ENCODE results near the gene DMAC2.
"Not testable (repeated sequence)": the region's sequence is repeated elsewhere in the genome, so short reads cannot be mapped to it uniquely, and the experiment has no call there.

Gene DMAC2

DNA sequence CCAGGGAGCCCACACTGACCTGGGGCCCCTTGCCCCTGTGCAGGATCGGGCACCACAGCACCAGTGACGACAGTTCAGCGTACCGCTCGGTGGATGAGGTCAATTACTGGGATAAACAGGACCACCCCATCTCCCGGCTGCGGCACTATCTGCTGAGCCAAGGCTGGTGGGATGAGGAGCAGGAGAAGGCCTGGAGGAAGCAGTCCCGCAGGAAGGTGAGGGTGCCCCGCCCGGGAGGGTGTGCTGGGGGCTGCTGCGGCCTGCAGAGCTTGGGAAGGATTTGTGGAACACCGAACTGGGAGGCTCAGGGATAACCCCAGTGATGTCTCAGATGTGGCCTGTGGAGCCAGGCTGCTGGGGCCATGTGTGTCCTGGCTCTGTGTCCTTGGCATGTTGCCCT is 16.8 kb downstream of the DMAC2 start:
- no peak for DNase-seq (ENCODE audit: low spot score)

DNA sequence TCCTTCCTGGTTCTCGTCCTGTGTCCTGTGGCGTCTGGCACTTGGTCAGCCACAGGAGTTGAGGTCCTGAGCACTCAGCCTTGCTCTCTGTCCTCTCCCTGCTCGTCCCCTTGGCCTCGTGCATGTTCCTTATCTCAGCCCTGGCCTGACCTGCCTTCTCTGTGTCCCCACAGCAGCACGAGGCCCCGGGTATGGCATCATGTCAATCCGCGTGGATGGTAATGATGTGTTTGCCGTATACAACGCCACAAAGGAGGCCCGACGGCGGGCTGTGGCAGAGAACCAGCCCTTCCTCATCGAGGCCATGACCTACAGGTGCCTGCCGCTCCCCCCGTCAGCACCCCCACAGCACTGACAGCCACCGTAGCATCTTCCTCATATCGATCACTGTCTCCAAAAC is 17.3 kb downstream of the DMAC2 start:
- no peak for DNase-seq (ENCODE audit: low spot score)

DNA sequence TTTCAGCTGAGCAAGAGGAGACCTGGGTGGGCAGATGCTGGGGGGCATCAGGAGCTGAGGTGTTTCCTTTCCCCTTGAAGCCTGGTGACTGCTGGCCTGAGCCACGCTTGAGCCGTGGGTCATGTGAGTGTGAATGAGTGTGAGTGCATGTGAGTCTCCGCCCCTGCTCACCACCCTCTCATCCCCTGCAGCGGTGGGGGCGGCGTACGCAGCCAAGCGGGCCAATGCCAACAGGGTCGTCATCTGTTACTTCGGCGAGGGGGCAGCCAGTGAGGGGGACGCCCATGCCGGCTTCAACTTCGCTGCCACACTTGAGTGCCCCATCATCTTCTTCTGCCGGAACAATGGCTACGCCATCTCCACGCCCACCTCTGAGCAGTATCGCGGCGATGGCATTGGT is 17.7 kb downstream of the DMAC2 start:
- DNase-seq (ENCODE audit: low spot score), result no peak

DNA sequence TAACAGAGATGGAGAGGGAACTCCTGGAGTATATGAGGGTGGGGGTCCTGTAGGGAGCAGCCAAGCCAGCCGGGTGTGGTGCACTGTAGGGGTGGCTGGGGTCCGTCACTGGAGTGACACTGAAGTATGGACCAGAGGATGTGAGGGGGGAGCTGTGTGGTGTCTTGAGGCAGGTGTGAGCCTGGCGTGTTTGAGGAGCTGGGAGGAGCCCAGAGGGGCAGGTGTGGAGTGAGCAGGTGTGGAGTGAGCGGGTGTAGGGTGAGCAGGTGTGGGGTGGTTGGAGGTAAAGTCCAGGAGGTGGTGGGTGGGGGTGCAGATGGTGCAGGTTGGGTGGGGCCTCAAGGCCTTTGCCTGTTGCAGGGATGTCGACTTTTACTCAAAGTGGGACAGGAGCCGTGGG is 18.4 kb downstream of the DMAC2 start:
- DNase-seq (ENCODE audit: low spot score), result no peak

DNA sequence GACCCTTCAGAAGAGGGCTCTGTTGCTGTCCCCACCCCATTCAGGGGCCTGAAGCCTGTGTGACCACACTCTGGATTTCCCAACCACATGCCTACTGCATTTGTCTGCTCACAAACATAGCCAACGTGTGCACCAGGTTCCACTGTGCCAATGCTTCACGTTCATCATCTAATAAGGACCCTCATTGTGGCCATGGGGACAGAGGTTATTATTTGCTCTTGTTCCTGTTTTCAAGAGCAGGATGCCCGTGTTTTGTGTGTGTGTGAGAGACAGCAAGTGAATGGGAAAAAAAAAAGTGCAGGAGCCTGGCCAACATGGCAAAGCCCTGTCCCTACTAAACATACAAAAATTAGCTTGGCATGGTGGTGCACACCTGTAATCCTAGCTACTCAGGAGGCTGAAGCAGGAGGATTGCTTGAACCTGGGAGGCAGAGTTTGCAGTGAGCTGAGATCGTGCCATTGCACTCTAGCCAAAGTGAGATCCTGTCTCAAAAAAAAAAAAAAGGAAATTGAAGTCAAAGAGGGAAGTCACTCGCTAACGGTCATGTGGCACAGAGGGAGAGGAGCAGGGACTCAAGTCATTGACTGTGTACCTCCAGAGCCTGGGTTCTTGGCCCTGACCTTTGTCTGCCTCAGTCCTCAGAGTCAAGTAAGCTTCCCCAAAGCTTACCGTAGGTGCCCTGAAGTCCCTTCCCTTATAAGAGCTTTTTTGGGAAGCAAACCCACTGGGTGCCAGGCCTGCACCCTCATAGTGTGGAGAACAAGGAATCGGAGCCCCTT is 19.4 kb downstream of the DMAC2 start:
- DNase-seq (ENCODE audit: low spot score), result no peak

DNA sequence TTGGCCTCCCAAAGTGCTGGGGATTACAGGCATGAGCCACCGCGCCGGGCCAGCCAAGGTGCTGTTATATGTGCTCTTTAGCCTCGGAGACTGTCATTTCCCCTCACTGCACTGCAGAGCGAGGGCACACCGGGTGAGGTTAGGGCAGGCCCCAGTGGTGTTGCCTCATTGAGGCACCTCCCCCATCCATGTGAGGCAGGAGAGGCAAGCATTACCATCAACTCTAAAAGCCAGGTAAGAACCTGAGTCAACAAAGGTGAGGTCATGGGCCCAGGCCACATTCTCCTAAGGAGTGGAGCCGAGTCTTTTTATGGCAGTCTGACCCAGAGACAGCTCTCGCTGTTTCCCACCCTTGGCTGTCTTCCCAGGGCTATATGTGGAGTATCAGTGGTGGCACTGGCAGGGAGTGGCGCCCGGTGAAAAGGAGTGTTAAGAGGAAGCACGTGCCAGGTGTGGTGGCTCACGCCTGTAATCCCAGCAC is 23.5 kb downstream of the DMAC2 start:
- DNase-seq (ENCODE audit: low spot score), result no peak

DNA sequence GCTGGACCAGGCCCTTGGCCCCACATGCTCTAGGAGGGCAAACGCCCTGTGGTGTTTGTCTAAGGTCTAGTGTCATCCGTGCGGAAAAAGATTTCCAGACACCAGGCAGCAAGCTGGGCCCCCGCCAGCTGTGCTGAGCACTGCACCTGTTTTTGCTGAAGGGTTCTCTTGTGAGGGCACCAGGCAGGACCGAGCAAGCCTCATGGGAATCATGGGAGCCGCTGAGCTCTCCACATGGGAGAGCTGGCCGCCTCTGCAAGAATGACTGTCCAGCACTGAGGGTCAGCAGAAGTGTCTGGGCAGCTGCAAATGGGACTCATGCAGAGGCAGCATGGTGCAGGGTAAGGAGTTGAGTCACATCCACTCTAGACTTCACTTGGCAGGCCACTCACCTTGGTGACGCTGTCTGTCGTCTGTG is 24.5 kb downstream of the DMAC2 start:
- no peak for DNase-seq (ENCODE audit: low spot score)

DNA sequence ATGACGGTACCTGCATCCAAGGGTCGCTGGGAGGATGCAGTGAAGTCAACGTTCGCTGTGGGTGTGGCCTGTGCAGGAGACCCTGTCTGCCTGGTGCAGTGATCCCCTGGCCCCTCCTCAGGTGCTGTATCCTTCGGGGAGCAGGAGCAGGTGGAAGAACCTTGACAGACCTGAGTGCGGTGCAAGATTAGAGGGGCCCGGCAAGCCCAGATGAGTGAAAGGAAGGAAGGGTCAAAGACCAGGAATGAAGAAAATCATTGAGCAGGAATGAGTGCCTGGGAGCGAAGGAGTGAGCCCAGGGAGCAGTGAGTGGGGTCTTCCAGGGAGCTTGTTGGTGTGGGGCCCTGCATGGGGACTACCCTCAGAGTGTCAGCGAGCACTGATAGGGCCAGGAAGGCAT is 25.3 kb downstream of the DMAC2 start:
- no peak for DNase-seq (ENCODE audit: low spot score)

DNA sequence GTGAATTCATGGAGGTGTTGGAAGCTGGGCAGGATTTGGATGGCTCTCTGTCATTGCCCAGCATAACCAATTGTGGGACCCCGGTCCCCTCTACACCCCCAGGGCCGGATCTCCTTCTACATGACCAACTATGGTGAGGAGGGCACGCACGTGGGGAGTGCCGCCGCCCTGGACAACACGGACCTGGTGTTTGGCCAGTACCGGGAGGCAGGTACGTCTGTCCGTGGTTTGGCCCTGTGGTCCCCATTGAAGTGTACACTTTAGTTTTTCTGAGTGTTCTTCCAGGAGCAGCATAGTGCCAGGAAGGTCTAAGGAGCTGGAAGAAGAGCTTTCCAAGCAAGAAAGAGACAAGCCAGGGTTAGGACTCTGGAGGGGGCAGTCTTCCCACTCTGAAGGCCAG is 25.8 kb downstream of the DMAC2 start:
- DNase-seq (ENCODE audit: low spot score), result no peak

DNA sequence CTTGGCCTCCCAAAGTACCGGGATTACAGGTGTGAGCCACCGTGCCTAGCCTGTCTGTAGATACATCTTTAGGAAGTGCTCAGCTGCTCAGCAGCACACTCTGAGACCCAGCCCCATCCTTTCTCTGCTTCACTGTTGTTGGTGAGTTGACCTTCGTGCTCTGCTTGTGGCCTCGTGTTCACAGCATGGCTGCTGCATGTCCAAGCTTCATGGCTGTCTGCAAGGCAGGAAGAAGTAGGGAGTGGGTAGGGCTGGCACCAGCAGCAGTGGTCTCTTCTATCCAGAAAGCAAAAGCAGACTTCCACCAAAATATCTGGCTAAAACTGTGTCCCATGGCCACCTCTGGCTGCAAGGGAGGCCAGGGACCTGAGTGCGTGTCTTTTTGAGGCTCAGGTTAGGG is 26.8 kb downstream of the DMAC2 start:
- DNase-seq (ENCODE audit: low spot score), result no peak

DNA sequence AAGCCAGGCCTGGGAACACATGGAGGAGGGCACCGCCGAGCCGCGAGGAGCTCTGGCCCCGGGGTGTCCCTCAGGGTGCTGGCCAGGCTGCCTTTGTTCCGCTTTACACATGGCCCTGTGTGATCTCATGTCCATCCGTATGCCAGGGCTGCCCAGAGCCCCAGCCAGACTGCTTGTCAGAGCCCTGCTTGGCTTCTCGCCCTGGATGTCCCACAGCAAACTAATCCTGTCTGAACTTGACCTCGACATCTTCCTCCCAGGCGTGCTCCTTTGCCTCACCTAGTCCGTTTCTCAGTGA is 27.8 kb downstream of the DMAC2 start:
- DNase-seq (ENCODE audit: low spot score), result no peak

DNA sequence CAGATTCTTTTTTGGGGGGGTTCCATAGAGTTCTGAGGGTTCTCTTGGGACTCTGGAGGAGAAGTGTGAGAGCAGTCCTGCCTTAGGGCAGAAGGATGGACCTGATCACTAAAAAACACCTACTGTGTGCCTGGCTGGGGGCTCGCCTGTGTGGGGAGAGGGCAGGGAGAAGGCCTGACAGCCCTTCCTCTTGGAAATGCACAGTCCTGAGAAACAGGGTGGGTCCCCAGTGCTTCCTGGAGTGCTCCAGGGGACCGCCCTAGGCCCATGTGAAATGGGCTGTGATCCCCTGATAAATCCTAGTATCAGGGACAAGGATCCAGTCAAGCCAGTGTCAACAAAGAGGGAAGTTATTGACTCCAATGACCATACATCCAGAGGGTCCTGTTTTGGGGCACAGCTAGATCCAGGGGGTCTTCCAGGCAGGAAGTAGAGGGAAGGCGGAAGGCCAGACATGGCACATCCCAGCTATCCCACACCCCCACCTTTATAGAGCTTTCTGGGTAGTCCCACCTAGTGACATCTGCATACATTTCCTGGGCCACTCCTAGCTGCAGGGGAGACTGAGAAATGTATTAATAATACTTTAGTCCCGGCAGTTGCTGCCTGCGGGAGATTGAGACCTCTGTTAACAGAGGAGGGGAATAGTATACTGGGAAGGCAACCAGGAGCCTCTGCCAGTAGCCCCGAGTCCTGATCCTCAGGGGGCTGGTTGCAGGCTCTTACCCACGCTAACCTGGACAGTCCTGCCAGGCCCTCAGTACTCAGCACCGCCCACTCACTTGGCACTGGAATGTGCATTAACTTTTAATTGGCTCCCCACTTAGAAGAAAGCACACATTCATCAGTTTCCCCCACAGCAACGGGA is 28.4 kb downstream of the DMAC2 start:
- DNase-seq (ENCODE audit: low spot score), result no peak

DNA sequence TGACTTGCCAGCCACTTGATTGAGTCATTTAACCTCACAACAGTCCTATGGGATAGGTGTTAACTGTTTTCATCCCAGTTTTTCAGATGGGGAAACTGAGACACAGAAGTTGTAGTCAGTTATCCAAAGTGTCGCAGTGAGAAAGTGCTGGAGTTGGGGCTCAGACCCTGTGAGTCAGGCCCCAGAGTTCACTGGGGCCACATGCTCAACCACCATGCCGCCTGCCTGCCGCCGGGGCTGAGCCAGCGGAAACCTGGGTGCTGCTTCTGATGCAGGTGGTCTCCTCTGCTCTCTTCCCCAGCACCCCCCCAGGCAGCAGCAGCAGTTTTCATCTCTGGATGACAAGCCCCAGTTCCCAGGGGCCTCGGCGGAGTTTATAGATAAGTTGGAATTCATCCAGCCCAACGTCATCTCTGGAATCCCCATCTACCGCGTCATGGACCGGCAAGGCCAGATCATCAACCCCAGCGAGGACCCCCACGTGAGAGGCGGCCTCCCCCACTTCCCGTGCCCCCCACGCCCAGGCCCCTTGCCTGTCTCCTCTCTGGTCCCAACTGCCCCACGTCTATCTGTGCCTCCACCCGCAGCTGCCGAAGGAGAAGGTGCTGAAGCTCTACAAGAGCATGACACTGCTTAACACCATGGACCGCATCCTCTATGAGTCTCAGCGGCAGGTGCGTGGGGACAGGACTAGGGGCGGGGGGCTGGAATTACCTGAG is 29.2 kb downstream of the DMAC2 start:
- DNase-seq (ENCODE audit: low spot score), result no peak

DNA sequence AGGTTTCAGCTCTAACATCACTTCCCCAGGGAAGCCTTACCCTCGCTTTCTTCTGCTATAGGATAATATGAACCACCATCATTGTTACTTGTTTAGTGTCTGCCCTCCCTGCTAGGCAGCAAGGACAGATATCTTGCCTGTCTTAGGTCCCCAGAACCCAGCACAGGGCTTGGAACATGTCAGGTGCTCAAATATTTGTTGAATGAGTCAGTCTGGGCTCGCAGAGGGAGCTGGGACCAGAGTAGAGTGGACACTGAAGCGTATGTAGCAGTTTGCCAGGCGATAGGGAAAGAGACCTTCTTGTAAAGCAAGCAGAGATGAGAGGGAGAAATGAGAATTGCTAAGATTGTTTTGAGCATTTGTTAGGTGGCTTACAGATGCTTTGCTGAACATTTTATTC is 30.4 kb downstream of the DMAC2 start:
- DNase-seq (ENCODE audit: low spot score), result no peak

DNA sequence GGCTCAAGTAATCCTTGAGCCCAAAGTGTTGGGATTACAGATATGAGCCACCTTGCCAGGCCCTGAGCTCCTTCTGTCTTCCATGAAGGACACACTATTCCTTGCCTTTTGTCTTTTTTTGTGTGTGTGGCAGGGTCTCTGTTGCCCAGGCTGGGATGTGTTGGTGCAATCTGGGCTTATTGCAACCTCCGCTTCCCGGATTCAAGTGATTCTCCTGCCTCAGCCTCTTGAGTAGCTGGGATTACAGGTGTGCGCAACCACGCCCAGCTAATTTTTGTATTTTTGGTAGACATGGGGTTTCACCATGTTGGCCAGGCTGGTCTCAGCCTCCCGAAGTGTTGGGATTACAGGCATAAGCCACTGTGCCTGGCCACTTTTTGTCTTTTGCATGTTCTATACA is 30.9 kb downstream of the DMAC2 start:
- not testable (repeated sequence) for DNase-seq (ENCODE audit: low spot score)

DNA sequence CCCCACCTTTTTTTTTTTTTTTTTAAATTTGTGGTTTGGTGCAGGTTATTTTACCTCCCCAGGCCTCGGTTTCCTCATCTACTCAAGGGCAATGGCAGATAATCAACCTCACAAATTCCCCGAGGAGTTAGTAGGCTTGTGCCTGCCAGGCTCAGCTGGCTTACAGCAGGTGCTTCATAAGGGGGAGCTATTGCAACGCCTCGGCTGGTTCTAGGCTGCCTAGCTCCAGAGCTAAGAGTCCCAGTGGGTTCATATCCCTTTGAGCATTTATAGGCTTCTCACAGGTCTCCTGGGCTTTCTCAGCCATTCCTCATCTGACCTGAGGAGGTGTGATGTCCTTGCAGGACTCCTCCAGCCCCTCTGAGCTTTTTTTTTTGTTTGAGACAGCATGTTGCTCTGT is 31.5 kb downstream of the DMAC2 start:
- no peak for DNase-seq (ENCODE audit: low spot score)

DNA sequence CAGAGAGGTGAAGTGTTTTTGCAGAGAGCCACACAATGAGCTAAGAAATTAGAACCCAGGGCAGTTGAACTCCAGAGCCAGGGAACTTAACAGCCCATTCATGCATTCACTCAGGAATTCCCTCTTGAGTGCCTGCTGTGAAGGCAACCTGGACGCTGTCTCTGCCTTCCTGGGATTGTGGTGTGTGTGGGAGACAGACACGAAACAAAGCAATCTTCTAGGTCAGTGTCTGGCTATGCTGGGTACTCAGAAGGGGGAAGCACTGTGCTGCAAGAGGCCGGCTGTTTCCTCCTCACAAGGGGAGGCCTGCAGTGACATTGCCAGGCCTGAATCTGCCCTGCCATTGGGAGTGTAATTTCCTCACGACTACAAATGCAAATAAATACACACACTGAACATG is 32.4 kb downstream of the DMAC2 start:
- no peak for DNase-seq (ENCODE audit: low spot score)

DNA sequence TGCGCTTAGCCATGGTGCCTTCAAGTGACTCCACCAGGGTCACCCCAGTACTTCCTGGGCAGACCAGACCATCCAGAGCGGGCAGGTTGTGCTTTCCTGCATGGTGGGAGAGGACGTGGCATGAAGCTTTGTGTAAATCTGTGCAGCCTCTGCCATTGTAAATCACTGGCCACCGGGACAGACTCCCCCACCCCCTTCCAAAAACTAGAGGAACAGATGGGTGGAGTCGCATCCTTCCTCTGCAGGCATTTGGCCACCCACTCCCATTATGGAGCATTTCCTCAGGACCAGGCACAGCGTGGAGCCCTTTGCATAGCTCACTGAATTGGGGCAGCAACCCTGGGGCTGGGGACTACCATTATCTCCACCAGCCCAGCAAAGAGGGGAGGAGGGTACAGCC is 33.9 kb downstream of the DMAC2 start:
- DNase-seq (ENCODE audit: low spot score), result no peak

DNA sequence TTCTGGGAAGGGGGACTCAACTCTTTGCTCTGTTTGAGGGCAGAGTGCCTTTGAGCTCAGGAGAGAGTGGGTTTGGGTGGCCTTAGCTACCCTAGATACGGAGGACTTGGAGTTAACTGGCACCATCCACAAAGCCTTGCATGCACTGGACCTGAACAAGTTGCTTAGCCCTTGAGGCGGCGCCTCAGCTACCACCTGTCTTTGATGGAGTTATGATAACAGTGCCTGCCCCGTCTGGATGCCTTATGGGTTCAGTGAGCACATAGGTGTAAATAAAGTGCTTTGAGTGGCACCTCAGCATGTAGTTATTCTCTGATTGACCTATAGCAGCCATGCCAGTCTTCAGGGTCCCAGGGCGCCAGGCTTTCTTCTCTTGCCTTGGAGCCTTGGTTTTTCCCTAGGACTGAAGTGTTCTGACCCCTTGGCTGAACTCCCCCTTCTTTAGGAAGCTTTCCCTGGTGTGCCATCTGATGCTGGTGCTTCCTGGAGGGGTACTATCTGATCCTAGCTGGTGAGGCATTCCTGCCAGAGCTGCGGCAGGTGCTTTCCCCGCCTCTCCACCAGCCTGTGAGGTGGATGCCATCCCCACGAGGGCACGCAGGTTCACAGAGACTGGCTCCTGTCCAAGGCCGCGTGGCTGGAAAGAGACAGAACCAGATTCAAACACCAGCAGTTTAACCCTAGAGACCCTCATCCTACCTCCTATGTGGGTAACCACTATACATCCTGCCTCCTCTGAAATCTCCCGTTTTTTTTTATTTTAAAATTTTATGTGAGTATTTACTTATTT is 36.3 kb downstream of the DMAC2 start:
- no peak for DNase-seq (ENCODE audit: low spot score)

DNA sequence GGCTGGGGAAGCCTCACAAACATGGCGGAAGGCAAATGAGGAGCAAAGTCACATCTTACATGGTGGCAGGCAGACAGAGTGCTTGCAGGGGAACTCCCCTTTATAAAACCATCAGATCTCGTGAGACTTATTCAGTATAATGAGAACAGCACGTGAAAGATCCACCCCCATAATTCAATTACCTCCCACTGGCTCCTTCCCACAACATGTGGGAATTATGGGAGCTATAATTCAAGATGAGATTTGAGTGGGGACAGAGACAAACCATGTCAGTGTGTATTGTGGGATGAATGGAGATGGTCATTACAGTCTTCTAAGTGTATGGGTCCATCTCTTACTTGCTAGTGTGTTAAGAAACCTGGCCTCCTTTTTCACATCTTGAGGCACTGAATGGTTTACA is 37.7 kb downstream of the DMAC2 start:
- peak; percentile 26 for DNase-seq (ENCODE audit: low spot score)

DNA sequence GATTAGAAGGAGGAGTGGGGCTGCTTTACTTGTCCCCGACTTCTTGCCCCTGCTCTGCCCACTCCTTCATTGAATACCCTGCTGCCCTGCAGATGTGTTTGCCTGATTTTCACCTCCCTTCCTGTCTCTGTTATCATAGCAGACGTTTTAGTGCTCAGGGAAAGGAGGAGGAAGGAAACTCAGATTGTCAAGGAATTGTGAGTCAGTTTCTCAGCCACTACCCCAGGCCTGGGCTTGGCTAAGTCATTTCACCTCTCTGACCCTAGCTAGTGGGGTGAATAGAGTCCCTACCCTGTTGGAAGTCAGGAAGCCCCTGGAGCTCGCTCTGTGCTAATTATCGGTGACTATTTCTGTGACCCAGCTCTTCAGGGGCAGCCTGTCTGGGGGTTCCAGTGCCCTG is 38.2 kb downstream of the DMAC2 start:
- no peak for DNase-seq (ENCODE audit: low spot score)

DNA sequence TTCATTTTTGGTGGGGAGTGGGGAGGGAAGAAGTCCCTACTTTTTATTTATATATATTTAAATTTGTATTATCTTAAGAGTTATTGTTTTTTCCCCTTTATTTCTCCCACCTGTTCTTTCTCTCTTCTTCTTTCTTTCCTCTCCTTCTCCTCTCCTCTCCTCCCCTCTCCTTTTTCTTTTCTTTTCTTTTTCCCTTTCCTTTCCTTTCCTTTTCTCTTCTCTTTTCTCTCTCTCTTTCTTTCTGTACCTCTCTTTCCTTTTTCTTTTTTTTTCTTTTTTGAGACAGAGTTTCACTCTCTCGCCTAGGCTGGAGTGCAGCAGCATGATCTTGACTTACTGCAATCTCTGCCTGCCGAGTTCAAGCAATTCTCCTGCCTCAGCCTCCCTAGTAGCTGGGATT is 40.2 kb downstream of the DMAC2 start:
- no peak for DNase-seq (ENCODE audit: low spot score)
